IMR-90 (cell line): Measurements from ENCODE around the gene TOP2B. TPM values are rescaled to one million over a fixed set of nuclear protein-coding genes. Genes with fewer than 3 reads are reported as not detected.

Source experiments
- ATAC-seq: fragments of 200-7000 bp; cut with Tn5 transposase; 2 replicates; pipeline ENCODE4 v1.9.1; 2020; ENCODE audit warnings: low read depth, mild to moderate bottlenecking, moderate library complexity
- BruUV-seq: library from RNA; stranded (reverse); fragments of 400-500 nt; replicated peaks from 2 replicates; lab custom pipeline; 2021; lab: Mats Ljungman, UMichigan
- CTCF ChIA-PET: fragments of 300-600 bp; formaldehyde crosslinking; extraction: SDS; loops from one replicate; lab custom pipeline; 2021; ENCODE audit warnings: antibody characterized with exemption; lab: Yijun Ruan, JAX
- POLR2A ChIA-PET: fragments of 300-600 bp; sonication (Branson Sonifier 250); formaldehyde crosslinking; loops from one replicate; lab custom pipeline; 2022; ENCODE audit warnings: antibody characterized with exemption; ENCODE audit not compliant: unreplicated experiment; lab: Charles Lee
- DNase-seq: peaks from one replicate; pipeline ENCODE4 v3.0.0; 2013
- H2AFZ ChIP-seq: replicated peaks from 2 replicates; pipeline ENCODE3; 2013; ENCODE audit warnings: low read length, mild to moderate bottlenecking; ENCODE audit not compliant: poor library complexity
- H2AK5ac ChIP-seq: 2 replicates; pipeline ENCODE4 v1.6.1; 2013; ENCODE audit warnings: low read depth, low read length, inconsistent platforms
- H2AK9ac ChIP-seq: replicated peaks from 2 replicates; pipeline ENCODE3; 2013; ENCODE audit warnings: mild to moderate bottlenecking, low read depth, low read length, moderate library complexity; ENCODE audit not compliant: poor library complexity
- H2BK120ac ChIP-seq: 2 replicates; pipeline ENCODE4 v1.6.1; 2013; ENCODE audit warnings: low read depth, low read length, inconsistent platforms
- H2BK15ac ChIP-seq: 3 replicates; pipeline ENCODE4 v1.6.1; 2013; ENCODE audit warnings: low read depth, low read length, inconsistent platforms
- H2BK20ac ChIP-seq: 2 replicates; pipeline ENCODE4 v1.6.1; 2013; ENCODE audit warnings: low read depth, mild to moderate bottlenecking, inconsistent platforms, low read length, moderate library complexity
- H2BK5ac ChIP-seq: 2 replicates; pipeline ENCODE4 v1.6.1; 2013; ENCODE audit warnings: mild to moderate bottlenecking, low read depth, low read length, inconsistent platforms; ENCODE audit not compliant: poor library complexity, severe bottlenecking
- H3K14ac ChIP-seq: replicated peaks from 2 replicates; pipeline ENCODE4 v1.6.1; 2013; ENCODE audit warnings: low read depth, low read length, inconsistent platforms
- H3K18ac ChIP-seq: 2 replicates; pipeline ENCODE4 v1.6.1; 2013; ENCODE audit warnings: low read depth, low read length, control low read depth
- H3K23ac ChIP-seq: 2 replicates; pipeline ENCODE4 v1.6.1; 2013; ENCODE audit warnings: low read depth, low read length, inconsistent platforms
- H3K27ac ChIP-seq: 2 replicates; pipeline ENCODE4 v1.5.1; 2013; ENCODE audit warnings: mild to moderate bottlenecking, control low read depth, low read length; ENCODE audit not compliant: insufficient read depth
- H3K27me3 ChIP-seq: 2 replicates; pipeline ENCODE4 v1.6.1; 2013; ENCODE audit warnings: low read length; ENCODE audit not compliant: control insufficient read depth, insufficient read depth
- H3K36me3 ChIP-seq: 2 replicates; pipeline ENCODE4 v1.6.1; 2013; ENCODE audit warnings: low read length, mixed read lengths; ENCODE audit not compliant: control insufficient read depth, insufficient read depth
- H3K4ac ChIP-seq: 2 replicates; pipeline ENCODE4 v1.6.1; 2013; ENCODE audit warnings: low read depth, low read length, inconsistent platforms
- H3K4me1 ChIP-seq: 2 replicates; pipeline ENCODE4 v1.6.1; 2013; ENCODE audit warnings: low read length, mixed read lengths; ENCODE audit not compliant: control insufficient read depth, insufficient read depth
- H3K4me2 ChIP-seq: 2 replicates; pipeline ENCODE4 v1.6.1; 2013; ENCODE audit warnings: low read depth, mild to moderate bottlenecking, control low read depth, low read length, moderate library complexity
- H3K4me3 ChIP-seq: 2 replicates; pipeline ENCODE4 v1.5.1; 2013; ENCODE audit warnings: low read depth, mild to moderate bottlenecking, control low read depth, low read length, moderate library complexity; ENCODE audit not compliant: insufficient read depth
- H3K56ac ChIP-seq: 2 replicates; pipeline ENCODE4 v1.6.1; 2013; ENCODE audit warnings: low read length, inconsistent platforms; ENCODE audit not compliant: insufficient read depth; ENCODE audit errors: extremely low read depth
- H3K79me1 ChIP-seq, 2 experiments: 2 replicates each; pipeline ENCODE4 v1.6.1; 2013; ENCODE audit warnings: low read length in 2 of 2, inconsistent platforms in 1 of 2, low read depth in 1 of 2
- H3K9ac ChIP-seq: 2 replicates; pipeline ENCODE4 v1.6.1; 2013; ENCODE audit warnings: low read depth, low read length, control low read depth
- H3K9me1 ChIP-seq: 2 replicates; pipeline ENCODE4 v1.6.1; 2013; ENCODE audit warnings: low read length, inconsistent platforms; ENCODE audit not compliant: insufficient read depth
- H3K9me3 ChIP-seq: 2 replicates; pipeline ENCODE4 v1.6.1; 2013; ENCODE audit warnings: low read length; ENCODE audit not compliant: control insufficient read depth, insufficient read depth
- H4K20me1 ChIP-seq: 2 replicates; pipeline ENCODE4 v1.6.1; 2013; ENCODE audit warnings: low read length, inconsistent platforms; ENCODE audit not compliant: insufficient read depth
- H4K5ac ChIP-seq: 2 replicates; pipeline ENCODE4 v1.6.1; 2013; ENCODE audit warnings: mild to moderate bottlenecking, low read depth, low read length, control low read depth
- H4K8ac ChIP-seq, 2 experiments: 2 replicates each; pipeline ENCODE4 v1.6.1; 2013; ENCODE audit warnings: low read depth in 2 of 2, low read length in 2 of 2, control low read depth in 1 of 2, inconsistent platforms in 1 of 2
- H4K91ac ChIP-seq: 2 replicates; pipeline ENCODE4 v1.6.1; 2013; ENCODE audit warnings: low read depth, low read length, inconsistent platforms; ENCODE audit not compliant: insufficient read depth
- FOS ChIP-seq: fragments of 150-350 bp; IDR thresholded peaks from 2 replicates; pipeline ENCODE4 v1.6.1; 2016; ENCODE audit warnings: low read depth, low read length
- MAFK ChIP-seq: IDR thresholded peaks from 2 replicates; pipeline ENCODE4 v1.6.1; 2012; ENCODE audit warnings: low read depth, low read length, improper control_type of control experiment
- dilution Hi-C: fragments of 300-500 bp; cut with HindIII; formaldehyde crosslinking; loops from one replicate; pipeline ENCODE4 v1.14.3; 2018; ENCODE audit warnings: low sequenced_read_pairs; ENCODE audit not compliant: unreplicated experiment
- in situ Hi-C: fragments of 300-500 bp; cut with MboI; formaldehyde crosslinking; loops from 3 replicates; pipeline ENCODE4 v1.14.3; 2019; ENCODE audit warnings: low sequenced_read_pairs, inconsistent platforms, mixed read lengths
- intact Hi-C: fragments of 100-400 bp; cut with micrococcal nuclease; formaldehyde crosslinking; loops from 2 replicates; pipeline ENCODE4 v1.10.0; 2022
- polyA plus RNA-seq, 3 experiments: library from polyadenylated mRNA; depleted of rRNA; stranded (reverse); fragments of >200 nt; gene quantifications; 2 replicates each; pipeline ENCODE4 v1.2.3, GENCODE V29; 2012; ENCODE audit warnings: low replicate concordance in 1 of 3
- total RNA-seq: library from RNA; depleted of rRNA; stranded (reverse); fragments of >200 nt; gene quantifications from 2 replicates; pipeline ENCODE4 v1.2.3, GENCODE V29; 2012

Gene TOP2B
- total and polyA plus RNA-seq, 2 of the 4 experiments (the other 2 are of a cell fraction) = 45.5 to 53.4 TPM

DNA sequence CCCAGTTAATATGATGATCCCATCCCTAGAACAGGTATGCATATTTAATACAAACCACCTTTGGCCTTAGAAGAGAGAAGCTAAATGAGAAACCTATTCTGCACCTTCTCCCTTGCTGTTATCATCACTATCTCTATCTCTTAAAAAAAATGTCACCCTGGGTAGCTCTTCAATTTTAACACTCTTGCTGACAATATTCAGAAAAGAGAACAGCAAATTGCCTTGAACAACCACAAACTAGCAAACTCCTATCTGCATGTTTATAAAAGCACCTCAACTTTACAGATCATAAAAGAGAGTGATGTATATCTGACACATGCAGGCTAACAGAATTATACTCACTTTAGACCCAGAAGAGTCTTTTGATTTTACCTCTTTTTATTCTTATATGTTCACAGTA lies 7.4 kb downstream of the TOP2B start:
- H4K20me1 ChIP-seq = peaks cover 60% of the 10 kb centered on the region
- H3K56ac ChIP-seq = no peak overlapping the region
- no peak overlapping the region for H3K27ac ChIP-seq
- BruUV-seq = no TSS peak
- H2BK20ac ChIP-seq = no peak overlapping the region
- no peak overlapping the region for H3K4me3 ChIP-seq
- no peak overlapping the region for H2BK5ac ChIP-seq
- H2AK9ac ChIP-seq = no peak overlapping the region
- H3K27me3 ChIP-seq = no peaks in the 10 kb centered on the region
- peaks cover 3% of the 10 kb centered on the region; the same call in 1 of the 2 replicates for H3K9me1 ChIP-seq
- ChIA-PET CTCF (no interaction called here), POLR2A (no interaction called here)
- no peaks in the 10 kb centered on the region for H3K9me3 ChIP-seq
- no peak overlapping the region for H3K18ac ChIP-seq
- H2AK5ac ChIP-seq = no peak overlapping the region
- peaks cover 4% of the 10 kb centered on the region; the same call in 1 of the 2 replicates for H3K4me1 ChIP-seq
- no peak overlapping the region for H4K5ac ChIP-seq
- no peak overlapping the region for H3K23ac ChIP-seq
- H2BK120ac ChIP-seq = no peak overlapping the region
- DNase-seq (no peak), ATAC-seq (no peak)
- peaks cover 14 to 28% of the 10 kb centered on the region in 2 experiments; a peak in 3 of 4 replicates for H3K79me1 ChIP-seq
- no peaks in the 10 kb centered on the region for H3K36me3 ChIP-seq
- in situ Hi-C loops (no loop called here), dilution Hi-C loops (no loop called here), intact Hi-C loops (no loop called here)
- no peak overlapping the region for H3K9ac ChIP-seq
- no peak overlapping the region for H4K91ac ChIP-seq
- H3K14ac ChIP-seq = no peak overlapping the region
- no peak overlapping the region for H3K4ac ChIP-seq
- H2AFZ ChIP-seq = no peak overlapping the region
- H2BK15ac ChIP-seq = no peak overlapping the region
- TF ChIP-seq MAFK = no peak
- no peak for TF ChIP-seq FOS
- H4K8ac ChIP-seq = no peak overlapping the region
- no peak overlapping the region for H3K4me2 ChIP-seq
